T-helper 1 cell treated with Interleukin-12 subunit alpha and Interleukin-12 subunit beta and Interleukin-4 antibody, amounts not matched to agents 30 μg/mL and 1 μg/mL, for 36 hours (primary cell): ENCODE data around the gene RNF10.
"Not testable (repeated sequence)": the region's sequence is repeated elsewhere in the genome, so short reads cannot be mapped to it uniquely, and the experiment has no call there.

ENCODE experiments used
- H3K27ac Mint-ChIP-seq: one replicate; pipeline ENCODE4 v1.8.0; 2021; ENCODE audit warnings: mild to moderate bottlenecking, mixed read lengths
- H3K27me3 Mint-ChIP-seq: one replicate; pipeline ENCODE4 v1.8.0; 2021; ENCODE audit warnings: low read depth, mixed read lengths
- H3K36me3 Mint-ChIP-seq: one replicate; pipeline ENCODE4 v1.8.0; 2021; ENCODE audit warnings: low read depth, mixed read lengths
- H3K4me1 Mint-ChIP-seq: one replicate; pipeline ENCODE4 v1.8.0; 2021; ENCODE audit warnings: low read depth, mixed read lengths
- H3K4me3 Mint-ChIP-seq: one replicate; pipeline ENCODE4 v1.8.0; 2021; ENCODE audit warnings: mild to moderate bottlenecking, moderate library complexity, mixed read lengths
- H3K9me3 Mint-ChIP-seq: one replicate; pipeline ENCODE4 v1.8.0; 2021; ENCODE audit warnings: mixed read lengths

Gene RNF10

DNA sequence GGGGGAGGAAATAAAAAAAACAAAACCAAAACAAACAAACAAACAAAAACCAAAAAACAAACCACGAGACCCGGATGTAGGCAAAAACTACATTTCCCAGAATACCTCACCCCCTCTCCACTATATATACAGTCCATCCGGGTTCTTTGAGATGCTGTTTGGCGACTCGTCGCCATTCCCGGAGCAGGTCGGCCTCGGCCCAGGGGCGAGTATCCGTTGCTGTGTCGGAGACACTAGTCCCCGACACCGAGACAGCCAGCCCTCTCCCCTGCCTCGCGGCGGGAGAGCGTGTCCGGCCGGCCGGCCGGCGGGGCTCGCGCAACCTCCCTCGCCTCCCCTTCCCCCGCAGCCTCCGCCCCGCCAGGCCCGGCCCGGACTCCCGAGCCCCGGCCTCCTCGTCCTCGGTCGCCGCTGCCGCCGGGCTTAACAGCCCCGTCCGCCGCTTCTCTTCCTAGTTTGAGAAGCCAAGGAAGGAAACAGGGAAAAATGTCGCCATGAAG lies at the start of gene RNF10:
RNF10 (plus strand) TSS at position 154 of the 500 bp plus-strand sequence. CDS start 456 bp downstream, outside the sequence.
- H3K4me1 Mint-ChIP-seq, result peaks cover 52% of the 10 kb centered on the region
- H3K4me3 Mint-ChIP-seq, result peak within 1 kb of the TSS; percentile 87
- no peaks in the 10 kb centered on the region for H3K27me3 Mint-ChIP-seq
- H3K27ac Mint-ChIP-seq, result peak within 1 kb of the TSS; percentile 92
- H3K36me3 Mint-ChIP-seq, result peaks cover 20% of the 10 kb centered on the region
- H3K9me3 Mint-ChIP-seq, result no peaks in the 10 kb centered on the region

DNA sequence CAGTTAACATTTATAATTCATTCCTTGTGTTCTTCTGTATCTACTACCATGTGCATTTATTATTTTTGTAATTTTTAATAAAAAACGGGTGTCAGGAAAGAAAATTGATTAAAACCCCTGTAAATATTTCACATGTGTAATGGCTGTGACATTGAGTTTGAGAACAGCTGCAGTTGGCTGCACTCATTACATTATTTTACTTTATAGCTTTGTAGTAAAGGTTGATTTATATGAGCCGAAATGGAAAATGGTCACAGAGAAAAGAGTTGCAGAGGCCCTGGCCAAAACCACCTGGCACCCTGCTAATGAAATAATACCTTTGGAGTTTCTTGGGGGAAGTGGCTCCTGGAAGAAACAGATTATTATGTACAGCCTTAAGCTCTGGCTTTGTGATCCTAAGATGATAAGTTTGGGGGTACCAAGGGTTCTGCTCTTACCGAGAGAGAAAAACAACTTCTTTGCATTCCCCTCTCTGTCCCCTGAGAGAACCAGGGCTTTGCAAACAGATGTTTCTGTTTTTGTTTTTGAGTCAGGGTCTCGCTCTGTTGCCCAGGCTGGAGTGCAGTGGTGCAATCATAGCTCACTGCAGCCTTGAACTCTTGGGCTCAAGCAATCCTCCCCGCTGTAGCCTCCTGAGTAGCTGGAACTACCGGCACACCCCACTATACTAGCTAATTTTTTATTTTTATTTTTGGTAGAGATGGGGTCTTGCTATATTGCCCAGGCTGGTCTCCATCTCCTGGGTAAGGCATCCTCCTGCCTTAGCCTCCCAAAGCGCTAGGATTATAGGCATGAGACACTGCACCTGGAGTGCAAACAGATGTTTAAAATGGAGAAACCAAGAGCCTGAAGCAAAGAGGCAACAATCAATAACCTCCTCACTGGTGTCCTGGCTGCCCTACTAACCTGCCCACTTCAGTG lies 47.9 kb upstream of the RNF10 start:
- Mint-ChIP-seq H3K27ac (no peak overlapping the region), H3K4me1 (no peaks in the 10 kb centered on the region), H3K9me3 (no peaks in the 10 kb centered on the region)

DNA sequence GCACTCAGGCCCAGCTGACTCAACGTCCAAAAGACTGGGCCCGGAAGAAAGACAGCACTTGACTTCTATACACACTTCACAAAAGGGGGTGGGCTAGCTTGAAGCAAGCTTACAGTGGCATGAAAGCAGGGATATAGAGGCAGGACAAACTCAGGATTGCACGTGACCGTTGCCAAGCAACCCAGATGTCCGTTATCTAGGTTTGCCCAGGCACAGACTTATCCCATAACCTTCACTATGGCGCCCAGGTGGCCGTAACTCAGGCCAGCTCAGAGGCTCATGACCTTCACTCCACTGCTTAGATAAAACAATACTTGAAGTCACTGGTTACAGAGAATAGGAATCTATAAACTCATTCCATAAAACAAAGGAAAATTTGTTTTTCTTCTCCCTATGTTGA lies 46.6 kb upstream of the RNF10 start:
- not testable (repeated sequence) for H3K36me3 Mint-ChIP-seq, H3K4me1 Mint-ChIP-seq, H3K27me3 Mint-ChIP-seq, H3K4me3 Mint-ChIP-seq, H3K27ac Mint-ChIP-seq, H3K9me3 Mint-ChIP-seq

More for the DNA sequence above, 47.9 kb upstream of the RNF10 start:
- peaks cover 10% of the 10 kb centered on the region for H3K36me3 Mint-ChIP-seq
- H3K27me3 Mint-ChIP-seq, result no peaks in the 10 kb centered on the region
- no peak overlapping the region for H3K4me3 Mint-ChIP-seq

DNA sequence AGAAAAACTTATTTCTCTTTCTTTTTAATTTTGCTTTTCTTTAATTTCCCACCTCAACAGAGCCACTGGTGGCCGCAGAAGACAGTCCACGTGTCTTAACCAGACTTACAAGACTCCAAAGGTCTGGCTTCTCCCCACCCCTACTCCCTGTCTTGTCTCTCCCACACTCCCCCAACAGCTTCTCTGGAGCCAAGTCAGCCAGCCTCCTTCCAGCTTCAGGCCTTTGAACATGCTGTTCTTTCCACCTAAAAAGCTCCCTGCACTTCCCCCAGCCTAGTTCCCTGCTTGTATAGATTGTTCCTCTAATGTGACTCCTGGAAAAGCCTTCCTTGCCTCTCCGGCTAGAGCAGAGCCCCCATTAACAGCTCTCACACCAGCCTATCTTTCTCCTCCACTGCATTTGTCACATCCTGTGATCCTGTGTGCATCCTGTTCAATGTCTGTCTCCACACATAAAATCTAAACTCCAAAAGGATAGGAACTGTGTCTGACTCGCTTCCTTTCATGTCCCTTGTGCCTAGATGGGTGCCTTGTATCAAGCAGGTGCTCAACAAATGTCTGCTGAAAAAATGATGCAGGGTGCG lies 46.0 kb upstream of the RNF10 start:
- no peaks in the 10 kb centered on the region for H3K27me3 Mint-ChIP-seq
- no peak overlapping the region for H3K27ac Mint-ChIP-seq
- H3K9me3 Mint-ChIP-seq, result no peaks in the 10 kb centered on the region
- H3K4me3 Mint-ChIP-seq, result no peak overlapping the region
- H3K36me3 Mint-ChIP-seq, result peaks cover 5% of the 10 kb centered on the region
- H3K4me1 Mint-ChIP-seq, result no peaks in the 10 kb centered on the region

DNA sequence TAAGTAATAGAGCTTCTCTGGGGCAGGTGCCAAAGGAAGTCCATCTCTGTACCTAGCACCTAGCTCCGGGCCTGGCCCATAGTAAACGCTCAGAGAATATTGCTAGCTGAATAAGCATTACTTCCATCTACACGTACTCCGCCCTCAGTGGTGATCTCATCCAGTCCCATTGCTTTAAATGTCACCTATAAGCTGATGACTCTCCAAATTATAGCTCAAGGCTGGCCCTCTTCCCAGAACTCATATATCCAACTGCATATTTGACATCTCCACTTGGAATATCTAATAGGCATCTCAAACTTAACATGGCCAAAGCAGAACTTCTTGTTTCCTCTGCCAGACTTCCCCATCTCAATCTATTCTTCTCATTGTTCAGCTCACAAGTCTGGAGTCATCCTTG lies 45.1 kb upstream of the RNF10 start:
- Mint-ChIP-seq H3K36me3 (peaks cover 3% of the 10 kb centered on the region), H3K27me3 (no peaks in the 10 kb centered on the region), H3K4me3 (no peak overlapping the region), H3K27ac (no peak overlapping the region), H3K9me3 (no peaks in the 10 kb centered on the region), H3K4me1 (no peaks in the 10 kb centered on the region)

DNA sequence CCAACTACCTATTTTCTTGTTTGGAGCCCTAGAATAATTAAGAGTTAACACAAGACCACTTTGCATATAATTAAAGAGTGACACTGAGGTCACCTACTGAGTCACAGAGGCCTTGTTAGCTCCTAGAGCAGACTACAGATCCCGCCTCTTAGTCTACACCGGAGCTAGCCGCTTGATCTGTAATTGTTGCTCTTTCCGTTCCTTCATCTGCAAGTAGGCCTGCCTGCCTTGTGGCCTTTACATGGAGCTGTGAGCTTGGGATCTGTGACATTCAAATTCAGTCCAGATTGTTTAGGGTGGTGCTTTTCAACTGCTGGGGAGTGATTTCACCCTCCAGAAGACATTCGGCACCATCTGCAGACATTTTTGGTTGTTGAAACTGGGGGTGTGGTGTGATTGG lies 43.8 kb upstream of the RNF10 start:
- no peaks in the 10 kb centered on the region for H3K9me3 Mint-ChIP-seq
- H3K4me1 Mint-ChIP-seq, result peaks cover 8% of the 10 kb centered on the region
- H3K4me3 Mint-ChIP-seq, result no peak overlapping the region
- peaks cover 3% of the 10 kb centered on the region for H3K36me3 Mint-ChIP-seq
- no peak overlapping the region for H3K27ac Mint-ChIP-seq
- no peaks in the 10 kb centered on the region for H3K27me3 Mint-ChIP-seq

DNA sequence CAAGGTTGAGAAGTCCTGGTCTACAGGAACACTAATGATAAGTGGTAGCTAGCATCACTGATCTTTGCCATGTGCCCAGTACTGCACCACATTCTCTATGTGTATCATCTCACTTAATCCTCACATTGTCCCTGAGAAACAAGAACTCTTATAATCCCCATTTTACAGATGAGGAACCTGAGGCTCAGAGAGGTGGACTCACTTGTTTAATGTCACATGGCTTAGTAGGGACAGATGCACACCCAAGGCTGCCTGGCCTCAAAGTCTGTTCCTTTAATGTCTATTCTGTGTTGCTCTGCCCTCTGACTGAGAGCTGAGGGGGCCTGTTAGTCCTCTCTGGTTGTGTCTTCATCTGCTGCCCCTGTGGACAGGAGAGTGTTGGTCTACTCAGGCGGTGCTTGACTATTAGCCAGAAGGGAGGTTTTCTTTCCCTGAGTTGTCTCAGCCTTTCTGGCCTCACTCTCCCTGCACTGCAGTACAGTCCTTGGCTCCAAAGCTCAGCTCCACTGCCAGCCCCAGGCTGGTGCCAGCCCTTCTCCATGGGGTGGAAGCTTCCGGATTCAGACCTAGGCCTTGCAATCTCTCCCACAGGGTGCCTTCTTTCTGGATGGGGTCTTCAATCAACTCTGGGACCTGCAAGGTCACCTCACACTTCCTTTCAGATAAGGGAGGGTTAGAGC lies 43.2 kb upstream of the RNF10 start:
- H3K4me3 Mint-ChIP-seq, result no peak overlapping the region
- peaks cover 3% of the 10 kb centered on the region for H3K36me3 Mint-ChIP-seq

DNA sequence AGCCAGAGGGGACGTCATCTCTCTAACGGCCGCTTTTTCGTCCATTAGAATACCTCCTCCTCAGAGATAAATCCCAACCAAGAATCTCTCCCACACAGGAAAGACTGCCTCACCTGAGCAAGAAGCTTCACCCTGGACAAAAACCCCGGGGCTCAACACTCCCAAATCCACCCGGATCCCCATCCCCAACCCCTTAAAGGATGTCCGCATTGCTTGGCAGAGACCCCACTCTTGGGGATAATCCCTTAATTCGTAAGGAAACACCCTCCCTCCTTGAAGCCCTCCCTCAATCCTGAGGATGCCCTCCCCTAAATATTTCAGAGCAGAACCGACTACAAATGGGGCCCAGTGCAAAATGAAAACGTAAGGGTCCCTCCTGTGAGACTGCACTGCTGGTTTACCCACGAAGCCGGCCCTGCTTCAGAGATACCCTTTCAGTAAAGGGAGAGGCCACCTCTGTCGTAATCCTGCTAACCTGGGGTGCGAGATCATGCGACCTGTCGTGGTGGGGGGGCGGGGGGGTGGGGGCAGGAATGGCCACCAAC lies 38.9 kb upstream of the RNF10 start:
- H3K27ac Mint-ChIP-seq, result peak overlapping the region; percentile 85
- H3K36me3 Mint-ChIP-seq, result peaks cover 31% of the 10 kb centered on the region
- no peaks in the 10 kb centered on the region for H3K9me3 Mint-ChIP-seq
- peak overlapping the region; percentile 97 for H3K4me3 Mint-ChIP-seq
- peaks cover 32% of the 10 kb centered on the region for H3K4me1 Mint-ChIP-seq
- H3K27me3 Mint-ChIP-seq, result no peaks in the 10 kb centered on the region

More for the DNA sequence above, 43.2 kb upstream of the RNF10 start:
- Mint-ChIP-seq H3K4me1 (peaks cover 10% of the 10 kb centered on the region), H3K9me3 (no peaks in the 10 kb centered on the region), H3K27ac (no peak overlapping the region), H3K27me3 (no peaks in the 10 kb centered on the region)

DNA sequence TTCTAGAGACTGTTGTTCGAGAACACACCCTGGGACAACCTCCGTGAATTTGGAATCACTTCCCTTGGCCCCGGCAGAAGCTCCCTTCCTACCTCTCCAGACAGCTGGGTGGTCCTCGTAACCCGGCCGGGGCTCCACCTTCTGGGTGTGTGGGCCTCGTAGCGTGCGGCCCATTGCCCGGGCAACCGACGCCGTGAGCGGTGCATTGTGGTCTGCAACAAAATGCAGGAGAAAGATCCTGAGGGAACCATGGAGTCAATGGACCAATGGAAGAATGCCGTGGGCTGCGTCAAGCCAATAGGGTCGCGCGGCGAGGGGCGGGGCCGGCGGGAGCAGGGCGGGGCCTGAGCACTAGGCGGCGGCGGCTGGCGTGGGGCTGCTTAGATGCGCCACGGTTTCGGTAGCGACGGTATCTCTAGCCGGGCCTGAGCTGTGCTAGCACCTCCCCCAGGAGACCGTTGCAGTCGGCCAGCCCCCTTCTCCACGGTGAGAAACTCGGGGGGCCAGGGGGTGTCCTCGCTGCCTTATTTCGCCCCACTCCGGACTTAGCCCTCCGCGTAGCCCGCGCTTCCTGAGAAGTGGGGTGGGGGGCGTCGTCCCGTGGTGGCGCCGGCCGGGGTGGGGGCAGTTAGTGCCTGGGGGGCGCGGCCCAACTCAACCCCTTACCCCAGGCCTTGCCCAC lies 38.3 kb upstream of the RNF10 start, which contains the start of gene DYNLL1:
DYNLL1 (plus strand) TSS at position 383 of the 682 bp plus-strand sequence. CDS start 309 bp downstream, outside the sequence.
- Mint-ChIP-seq H3K4me3 (peak within 1 kb of the TSS; percentile 97), H3K27ac (peak within 1 kb of the TSS; percentile 85), H3K9me3 (no peaks in the 10 kb centered on the region), H3K36me3 (peaks cover 34% of the 10 kb centered on the region), H3K4me1 (peaks cover 37% of the 10 kb centered on the region), H3K27me3 (no peaks in the 10 kb centered on the region)

DNA sequence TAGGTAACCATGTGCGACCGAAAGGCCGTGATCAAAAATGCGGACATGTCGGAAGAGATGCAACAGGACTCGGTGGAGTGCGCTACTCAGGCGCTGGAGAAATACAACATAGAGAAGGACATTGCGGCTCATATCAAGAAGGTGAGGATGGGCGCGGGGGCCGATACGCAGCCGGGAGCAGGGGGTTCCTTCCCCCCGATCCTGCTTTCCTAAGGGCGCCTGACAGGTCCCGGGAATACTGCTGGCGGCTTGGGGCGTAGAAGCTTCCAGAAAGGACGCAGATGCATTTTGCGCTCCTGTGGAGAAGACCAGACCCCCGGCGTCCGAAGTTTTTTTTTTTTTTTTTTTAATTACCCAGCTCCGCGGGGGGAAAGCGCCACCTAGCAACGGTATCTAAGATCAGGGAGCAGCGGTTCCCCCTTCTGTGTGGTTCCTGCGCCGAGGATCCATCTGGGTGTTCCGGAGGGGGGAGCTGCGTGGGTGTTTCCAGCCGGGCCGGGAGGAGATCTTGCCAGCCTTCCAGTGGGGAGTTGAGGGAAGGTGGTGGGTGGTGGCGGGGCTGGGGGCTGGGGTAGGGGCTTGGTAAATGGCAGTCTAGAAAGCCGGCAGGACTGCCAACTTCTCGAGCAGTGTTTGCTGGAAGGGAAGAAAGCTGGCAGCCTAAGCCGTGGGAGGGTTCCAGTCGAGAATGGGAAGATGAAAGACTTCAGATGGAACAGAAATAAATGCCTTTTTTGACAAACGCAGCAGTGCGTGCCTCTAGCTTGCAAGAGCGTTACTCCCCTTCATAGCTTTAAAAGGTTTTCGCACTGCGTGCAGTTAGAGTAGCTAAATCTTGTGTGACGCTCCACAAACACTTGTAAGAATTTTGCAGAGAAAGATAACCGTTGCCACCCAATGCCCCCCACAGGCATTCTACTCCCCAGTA lies 37.5 kb upstream of the RNF10 start:
- peaks cover 34% of the 10 kb centered on the region for H3K36me3 Mint-ChIP-seq
- no peaks in the 10 kb centered on the region for H3K9me3 Mint-ChIP-seq
- H3K27ac Mint-ChIP-seq, result peak overlapping the region; percentile 70
- H3K4me3 Mint-ChIP-seq, result peak overlapping the region; percentile 97
- no peaks in the 10 kb centered on the region for H3K27me3 Mint-ChIP-seq
- H3K4me1 Mint-ChIP-seq, result peaks cover 37% of the 10 kb centered on the region

DNA sequence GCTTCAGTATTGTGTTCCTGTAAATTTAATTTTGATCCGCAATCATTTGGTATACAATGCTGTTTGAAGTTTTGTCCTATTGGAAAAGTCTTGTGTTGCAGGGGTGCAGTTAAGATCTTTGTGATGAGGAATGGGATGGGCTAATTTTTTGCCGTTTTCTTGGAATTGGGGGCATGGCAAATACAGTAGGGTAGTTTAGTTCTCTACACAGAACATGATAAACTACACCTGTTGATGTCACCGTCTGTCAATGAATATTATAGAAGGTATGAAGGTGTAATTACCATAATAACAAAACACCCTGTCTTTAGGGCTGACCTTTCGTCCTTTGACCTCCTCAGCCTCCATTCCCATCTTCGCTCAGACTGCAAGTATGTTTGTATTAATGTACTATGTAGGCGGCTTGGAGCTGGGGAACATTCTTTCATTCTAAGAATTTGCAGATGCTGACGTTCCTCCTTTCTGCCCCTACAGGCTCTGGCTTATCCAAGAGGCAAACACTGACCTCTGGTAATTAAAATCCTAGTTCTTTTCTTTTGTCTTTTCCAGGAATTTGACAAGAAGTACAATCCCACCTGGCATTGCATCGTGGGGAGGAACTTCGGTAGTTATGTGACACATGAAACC lies 36.5 kb upstream of the RNF10 start:
- Mint-ChIP-seq H3K36me3 (peaks cover 36% of the 10 kb centered on the region), H3K4me3 (peak overlapping the region; percentile 97), H3K27ac (peak overlapping the region; percentile 53), H3K27me3 (no peaks in the 10 kb centered on the region), H3K9me3 (no peaks in the 10 kb centered on the region), H3K4me1 (peaks cover 37% of the 10 kb centered on the region)

DNA sequence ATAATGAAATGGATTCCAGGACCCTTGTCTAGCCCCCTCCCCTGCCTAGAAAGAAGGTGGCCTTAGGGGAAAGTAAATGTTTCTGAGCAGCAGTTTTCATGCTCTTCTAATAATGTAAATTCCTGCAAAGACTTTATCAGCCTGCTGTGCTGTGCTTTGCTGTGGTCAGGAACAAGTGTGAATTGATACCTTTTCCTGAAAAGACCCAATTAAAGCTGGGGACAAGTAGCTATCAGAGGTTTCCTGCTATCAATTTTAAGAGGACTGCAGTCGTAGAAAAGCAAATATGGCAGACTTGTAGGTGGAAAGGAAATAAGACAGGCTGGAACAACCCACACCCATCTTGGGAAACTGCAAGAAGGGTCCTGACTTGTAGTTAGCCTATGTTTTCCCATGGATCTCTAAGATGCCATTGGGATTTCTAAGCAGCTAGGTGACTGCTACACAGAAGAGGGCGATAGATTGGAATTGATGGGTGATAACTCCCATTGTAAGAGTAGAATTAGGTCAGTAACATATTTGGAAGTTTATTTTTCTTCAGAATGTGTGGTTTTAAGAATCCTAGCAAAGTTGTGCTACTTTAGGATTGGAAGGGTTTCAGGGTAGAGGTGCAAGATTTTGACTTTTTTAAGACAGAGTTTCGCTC lies 35.2 kb upstream of the RNF10 start:
- Mint-ChIP-seq H3K4me3 (no peak overlapping the region), H3K27ac (peak overlapping the region; percentile 21), H3K4me1 (peaks cover 37% of the 10 kb centered on the region), H3K36me3 (peaks cover 45% of the 10 kb centered on the region), H3K27me3 (no peaks in the 10 kb centered on the region), H3K9me3 (no peaks in the 10 kb centered on the region)
